ENCODE data around the gene SPATA6.

DNA sequence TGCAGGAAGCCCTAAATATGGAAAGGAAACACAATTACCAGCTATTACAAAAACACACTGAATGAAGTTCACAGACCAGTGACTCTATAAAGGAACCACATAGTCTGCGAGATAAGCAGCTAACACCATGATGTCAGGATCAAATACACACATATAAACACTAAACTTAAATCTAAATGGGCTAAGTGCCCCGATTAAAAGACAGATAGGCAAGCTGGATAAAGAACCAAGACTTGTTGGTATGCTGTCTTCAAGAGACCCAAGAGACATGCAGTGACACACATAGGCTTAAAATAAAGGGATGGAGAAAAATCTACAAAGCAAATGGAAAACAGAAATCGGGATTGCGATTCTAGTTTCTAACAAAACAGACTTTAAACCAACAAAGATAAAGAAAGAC, 127.6 kb downstream of the SPATA6 start:
- no peak for TF ChIP-seq NPAS2 (CRISPR knock-in tag; IDR thresholded peaks at IDR 0.05; ENCODE audit: borderline replicate concordance)
- TF ChIP-seq, protein P1, sequence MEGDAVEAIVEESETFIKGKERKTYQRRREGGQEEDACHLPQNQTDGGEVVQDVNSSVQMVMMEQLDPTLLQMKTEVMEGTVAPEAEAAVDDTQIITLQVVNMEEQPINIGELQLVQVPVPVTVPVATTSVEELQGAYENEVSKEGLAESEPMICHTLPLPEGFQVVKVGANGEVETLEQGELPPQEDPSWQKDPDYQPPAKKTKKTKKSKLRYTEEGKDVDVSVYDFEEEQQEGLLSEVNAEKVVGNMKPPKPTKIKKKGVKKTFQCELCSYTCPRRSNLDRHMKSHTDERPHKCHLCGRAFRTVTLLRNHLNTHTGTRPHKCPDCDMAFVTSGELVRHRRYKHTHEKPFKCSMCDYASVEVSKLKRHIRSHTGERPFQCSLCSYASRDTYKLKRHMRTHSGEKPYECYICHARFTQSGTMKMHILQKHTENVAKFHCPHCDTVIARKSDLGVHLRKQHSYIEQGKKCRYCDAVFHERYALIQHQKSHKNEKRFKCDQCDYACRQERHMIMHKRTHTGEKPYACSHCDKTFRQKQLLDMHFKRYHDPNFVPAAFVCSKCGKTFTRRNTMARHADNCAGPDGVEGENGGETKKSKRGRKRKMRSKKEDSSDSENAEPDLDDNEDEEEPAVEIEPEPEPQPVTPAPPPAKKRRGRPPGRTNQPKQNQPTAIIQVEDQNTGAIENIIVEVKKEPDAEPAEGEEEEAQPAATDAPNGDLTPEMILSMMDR (IDR thresholded peaks at IDR 0.05) = no peak
- TF ChIP-seq, protein P2, sequence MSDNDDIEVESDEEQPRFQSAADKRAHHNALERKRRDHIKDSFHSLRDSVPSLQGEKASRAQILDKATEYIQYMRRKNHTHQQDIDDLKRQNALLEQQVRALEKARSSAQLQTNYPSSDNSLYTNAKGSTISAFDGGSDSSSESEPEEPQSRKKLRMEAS (IDR thresholded peaks at IDR 0.05) = no peak
- TF ChIP-seq POLR2A (IDR thresholded peaks at IDR 0.05; ENCODE audit: low read length) = no peak
- TF ChIP-seq EHMT2 (IDR thresholded peaks at IDR 0.05; ENCODE audit: low read depth) = no peak
- no peak for TF ChIP-seq PBX3 (IDR thresholded peaks at IDR 0.05)
- no peak for TF ChIP-seq ZFP36 (IDR thresholded peaks at IDR 0.05; ENCODE audit: borderline replicate concordance, partially characterized antibody)

Data from A549 (cell line).